ENCODE results near the gene BEND7.

Gene BEND7

DNA sequence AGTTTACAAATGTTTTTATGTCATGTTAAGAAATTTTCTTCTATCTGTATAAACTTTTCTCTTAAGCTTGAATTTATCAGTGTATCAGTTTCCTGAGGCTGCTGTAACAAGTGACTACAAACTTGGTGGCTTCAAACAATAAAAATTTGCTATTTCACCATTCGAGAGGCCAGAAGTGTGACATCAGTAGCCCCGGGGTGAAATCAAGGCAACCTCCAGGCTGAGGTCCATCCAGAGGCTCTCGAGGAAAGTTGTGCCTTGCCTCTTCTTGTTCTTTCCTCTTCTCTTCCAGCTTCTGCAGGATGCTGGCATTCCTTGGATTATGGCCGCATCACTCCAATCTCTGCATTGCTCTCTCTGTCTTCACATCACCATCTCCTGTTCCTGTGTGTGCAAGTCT is 6.5 kb upstream of the BEND7 start:
- no peak for TF ChIP-seq ZNF274 (IDR thresholded peaks at IDR 0.05; ENCODE audit: low read depth, low read length)
- H3K4me3 ChIP-seq (ENCODE audit: low read length) = no peak overlapping the region

DNA sequence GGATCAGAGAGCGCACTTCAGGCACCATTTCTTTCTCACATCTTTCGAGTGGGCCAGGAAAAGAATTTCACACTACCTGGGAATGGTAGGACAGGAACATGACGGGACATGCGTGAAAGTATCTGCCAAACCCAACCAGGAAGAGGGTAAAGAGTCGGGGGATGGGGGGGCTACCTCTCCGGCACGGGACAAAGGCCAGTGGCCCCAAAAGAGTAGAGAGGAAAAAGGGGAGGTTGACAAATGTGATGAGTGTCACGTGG is 830 bp upstream of the BEND7 start:
- TF ChIP-seq ZNF274 (IDR thresholded peaks at IDR 0.05; ENCODE audit: low read depth, low read length) = no peak
- no peak overlapping the region for H3K4me3 ChIP-seq (ENCODE audit: low read length)

- H3K4me3 ChIP-seq (ENCODE audit: low read length) = peak overlapping the region; percentile 1; the same call in 1 of the 2 replicates
Measured at GRCh38 chr10:13528123-13528874, 515 bp downstream of the BEND7 start.

DNA sequence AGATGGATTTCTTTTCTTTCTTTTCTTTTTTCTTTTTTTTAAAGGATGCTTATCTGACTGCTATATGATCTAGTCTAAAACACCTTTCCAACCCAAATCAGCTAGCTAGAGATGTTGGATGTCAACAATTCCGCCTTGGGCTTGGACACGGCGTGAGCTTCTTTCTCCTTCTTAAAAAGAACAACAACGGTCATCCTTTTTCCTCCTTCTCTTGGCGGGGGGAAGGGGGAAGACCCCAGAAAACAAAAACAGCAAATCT is 1.0 kb downstream of the BEND7 start:
- no peak for TF ChIP-seq ZNF274 (IDR thresholded peaks at IDR 0.05; ENCODE audit: low read depth, low read length)
- peak overlapping the region; percentile 1; the same call in 1 of the 2 replicates for H3K4me3 ChIP-seq (ENCODE audit: low read length)

More at GRCh38 chr10:13528123-13528874, 515 bp downstream of the BEND7 start:
- TF ChIP-seq ZNF274 (IDR thresholded peaks at IDR 0.05; ENCODE audit: low read depth, low read length) = no peak

GRCh38 chr10:13526948-13527863 is 1.6 kb downstream of the BEND7 start:
- peak overlapping the region; percentile 1; the same call in 1 of the 2 replicates for H3K4me3 ChIP-seq (ENCODE audit: low read length)

GRCh38 chr10:13525663-13526062 is 3.2 kb downstream of the BEND7 start:
- no peak for TF ChIP-seq ZNF274 (IDR thresholded peaks at IDR 0.05; ENCODE audit: low read depth, low read length)
- no peak overlapping the region for H3K4me3 ChIP-seq (ENCODE audit: low read length)

More at GRCh38 chr10:13526948-13527863, 1.6 kb downstream of the BEND7 start:
- no peak for TF ChIP-seq ZNF274 (IDR thresholded peaks at IDR 0.05; ENCODE audit: low read depth, low read length)

DNA sequence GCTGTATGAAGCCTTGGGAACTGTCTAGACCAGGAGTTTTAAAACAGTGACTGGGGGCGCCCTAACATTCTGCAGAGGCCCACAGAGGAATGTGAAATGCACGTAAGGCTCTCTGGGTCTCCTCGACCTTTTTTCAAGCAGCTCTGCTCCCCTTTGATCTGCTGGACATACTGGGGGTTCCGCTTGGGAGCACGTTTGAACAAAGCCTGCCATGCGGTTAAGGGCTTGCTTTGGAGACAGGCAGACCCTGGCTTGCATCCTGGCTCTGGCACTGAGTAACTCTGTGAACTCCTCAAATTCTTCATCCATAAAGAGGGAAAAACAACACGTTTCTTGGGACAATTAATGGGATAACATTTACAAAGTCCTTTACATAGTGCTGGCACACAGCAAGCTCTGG is 7.8 kb downstream of the BEND7 start:
- no peak for TF ChIP-seq ZNF274 (IDR thresholded peaks at IDR 0.05; ENCODE audit: low read depth, low read length)
- H3K4me3 ChIP-seq (ENCODE audit: low read length) = no peak overlapping the region

- H3K4me3 ChIP-seq (ENCODE audit: low read length) = no peak overlapping the region
- no peak for TF ChIP-seq ZNF274 (IDR thresholded peaks at IDR 0.05; ENCODE audit: low read depth, low read length)
Measured at GRCh38 chr10:13520194-13520593, 8.6 kb downstream of the BEND7 start.

- TF ChIP-seq ZNF274 (IDR thresholded peaks at IDR 0.05; ENCODE audit: low read depth, low read length) = no peak
- no peak overlapping the region for H3K4me3 ChIP-seq (ENCODE audit: low read length)
Measured at GRCh38 chr10:13518076-13518692, 10.6 kb downstream of the BEND7 start.

- no peak for TF ChIP-seq ZNF274 (IDR thresholded peaks at IDR 0.05; ENCODE audit: low read depth, low read length)
Measured at GRCh38 chr10:13517675-13518074, 11.1 kb downstream of the BEND7 start.

GRCh38 chr10:13516176-13516575 is 12.6 kb downstream of the BEND7 start:
- no peak for TF ChIP-seq ZNF274 (IDR thresholded peaks at IDR 0.05; ENCODE audit: low read depth, low read length)

More at GRCh38 chr10:13517675-13518074, 11.1 kb downstream of the BEND7 start:
- no peak overlapping the region for H3K4me3 ChIP-seq (ENCODE audit: low read length)

GRCh38 chr10:13515467-13515866 is 13.3 kb downstream of the BEND7 start:
- H3K4me3 ChIP-seq (ENCODE audit: low read length) = no peak overlapping the region
- no peak for TF ChIP-seq ZNF274 (IDR thresholded peaks at IDR 0.05; ENCODE audit: low read depth, low read length)

More at GRCh38 chr10:13516176-13516575, 12.6 kb downstream of the BEND7 start:
- no peak overlapping the region for H3K4me3 ChIP-seq (ENCODE audit: low read length)

DNA sequence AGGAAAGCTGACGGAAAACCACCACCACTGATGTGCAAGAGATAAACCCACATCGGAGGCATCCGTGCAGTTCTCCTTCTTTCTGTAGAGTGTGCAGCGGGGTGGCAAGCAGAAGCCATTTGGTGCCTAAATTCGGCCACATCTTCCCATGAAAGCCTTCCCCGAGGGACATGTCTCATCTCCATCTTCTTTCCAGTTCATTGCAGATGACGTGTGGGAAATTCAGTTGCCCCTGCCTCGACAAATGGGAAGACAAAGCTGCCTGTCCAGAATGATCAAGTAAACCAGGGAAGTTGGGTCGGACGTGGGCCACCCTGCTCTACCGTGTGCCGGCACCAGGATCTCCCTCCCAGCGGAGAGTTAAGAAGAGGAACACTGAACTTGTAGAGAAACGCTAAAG is 14.5 kb downstream of the BEND7 start:
- no peak for TF ChIP-seq ZNF274 (IDR thresholded peaks at IDR 0.05; ENCODE audit: low read depth, low read length)
- H3K4me3 ChIP-seq (ENCODE audit: low read length) = no peak overlapping the region

- no peak for TF ChIP-seq ZNF274 (IDR thresholded peaks at IDR 0.05; ENCODE audit: low read depth, low read length)
- no peak overlapping the region for H3K4me3 ChIP-seq (ENCODE audit: low read length)
Measured at GRCh38 chr10:13512564-13512963, 16.2 kb downstream of the BEND7 start.

- no peak overlapping the region for H3K4me3 ChIP-seq (ENCODE audit: low read length)
- TF ChIP-seq ZNF274 (IDR thresholded peaks at IDR 0.05; ENCODE audit: low read depth, low read length) = no peak
Measured at GRCh38 chr10:13511409-13511808, 17.4 kb downstream of the BEND7 start.
